GM12874 (cell line): ENCODE measurements around the gene ANKMY1.

Source experiments
- CTCF ChIP-seq: IDR thresholded peaks from 2 replicates; pipeline ENCODE4 v1.5.1; 2011; ENCODE audit warnings: low read depth, mild to moderate bottlenecking, control low read depth, low read length, moderate library complexity; ENCODE audit not compliant: insufficient read depth

The ANKMY1 gene

GRCh38 chr2:240593026-240593702 is 35.4 kb upstream of the ANKMY1 start:
- no peak for TF ChIP-seq CTCF

- TF ChIP-seq CTCF = no peak
These were observed 34.0 kb upstream of the ANKMY1 start for GRCh38 chr2:240591784-240592183.

- no peak for TF ChIP-seq CTCF
These were observed 33.4 kb upstream of the ANKMY1 start for GRCh38 chr2:240591226-240591625.

- TF ChIP-seq CTCF = no peak
These were observed 32.9 kb upstream of the ANKMY1 start for GRCh38 chr2:240590681-240591111.

GRCh38 chr2:240589850-240590525 is 32.2 kb upstream of the ANKMY1 start:
- TF ChIP-seq CTCF = no peak

GRCh38 chr2:240589375-240589774 is 31.6 kb upstream of the ANKMY1 start:
- no peak for TF ChIP-seq CTCF

GRCh38 chr2:240588669-240589068 is 30.9 kb upstream of the ANKMY1 start:
- no peak for TF ChIP-seq CTCF
